GM18520 (cell line): ENCODE data around the gene EVA1B.
A peak's percentile ranks its signal among the peaks of the same experiment; 100 is the strongest.

Experiments used
- ATAC-seq: cut with Tn5 transposase; IDR thresholded peaks from one replicate; pipeline ENCODE4 v1.9.1; 2021; ENCODE audit not compliant: unreplicated experiment

The EVA1B gene

GRCh38 chr1:36320767-36321118 is 2.7 kb downstream of the EVA1B start:
- ATAC-seq, result no peak

- no peak for ATAC-seq
Measured at GRCh38 chr1:36320291-36320761, 3.1 kb downstream of the EVA1B start.

GRCh38 chr1:36309397-36309796 is 14.0 kb downstream of the EVA1B start:
- no peak for ATAC-seq

- ATAC-seq, result no peak
Measured at GRCh38 chr1:36307601-36308330, 15.7 kb downstream of the EVA1B start.

GRCh38 chr1:36306902-36307456 is 16.5 kb downstream of the EVA1B start:
- peak; percentile 98 for ATAC-seq

- ATAC-seq, result peak; percentile 13
Measured at GRCh38 chr1:36306210-36306901, 17.1 kb downstream of the EVA1B start, which contains the start of gene SH3D21. Gene SH3D21, plus strand, starts transcription at chr1:36306368. Its CDS starts 53 bp downstream, at chr1:36306421.

- no peak for ATAC-seq
Measured at GRCh38 chr1:36305915-36306209, 17.6 kb downstream of the EVA1B start.

- ATAC-seq, result no peak
Measured at GRCh38 chr1:36304970-36305914, 18.2 kb downstream of the EVA1B start.

- no peak for ATAC-seq
Measured at GRCh38 chr1:36304521-36304920, 18.9 kb downstream of the EVA1B start.

GRCh38 chr1:36303650-36304360 is 19.6 kb downstream of the EVA1B start:
- no peak for ATAC-seq

GRCh38 chr1:36303244-36303643 is 20.2 kb downstream of the EVA1B start:
- no peak for ATAC-seq

GRCh38 chr1:36301220-36301619 is 22.2 kb downstream of the EVA1B start:
- ATAC-seq, result no peak

GRCh38 chr1:36300526-36300925 is 22.9 kb downstream of the EVA1B start:
- no peak for ATAC-seq

GRCh38 chr1:36298640-36299039 is 24.8 kb downstream of the EVA1B start:
- no peak for ATAC-seq

GRCh38 chr1:36297062-36297461 is 26.4 kb downstream of the EVA1B start:
- no peak for ATAC-seq

- no peak for ATAC-seq
Measured at GRCh38 chr1:36295390-36295789, 28.1 kb downstream of the EVA1B start.

GRCh38 chr1:36287595-36287994 is 35.9 kb downstream of the EVA1B start:
- no peak for ATAC-seq

- ATAC-seq, result no peak
Measured at GRCh38 chr1:36286802-36287201, 36.6 kb downstream of the EVA1B start.

GRCh38 chr1:36285443-36286101 is 37.9 kb downstream of the EVA1B start:
- ATAC-seq, result no peak

- ATAC-seq, result no peak
Measured at GRCh38 chr1:36284517-36284916, 38.9 kb downstream of the EVA1B start.
